ENCODE measurements around the gene COX17. TPM values are rescaled to one million over a fixed set of nuclear protein-coding genes. Genes with fewer than 3 reads are reported as not detected.

The COX17 gene
- total RNA-seq, 2 donors from 2014 or later, result 26.4 to 29.5 TPM

GRCh38 chr3:119665954-119666559 lies 11.1 kb downstream of the COX17 start:
- intact Hi-C loops (cut with DNase I), result no loop called here
- 75% methylated on average over 6 of the region's 6 CpGs for WGBS
- no peak overlapping the region for H3K27ac ChIP-seq

GRCh38 chr3:119664850-119665379 lies 12.3 kb downstream of the COX17 start:
- Histone ChIP-seq H3K27me3 (replicated peaks; ENCODE audit: insufficient read depth) (no peaks in the 10 kb centered on the region), H3K9me3 (no peaks in the 10 kb centered on the region), H3K36me3 (no peaks in the 10 kb centered on the region), H3K27ac (peak overlapping the region; percentile 26 to 38), H3K4me3 (no peak overlapping the region), H3K4me1 (replicated peaks) (no peaks in the 10 kb centered on the region)
- no peak for DNase-seq (ENCODE audit: low spot score)
- 88% methylated on average over 4 of the region's 4 CpGs for WGBS
- intact Hi-C loops (cut with DNase I), result loop anchor here (5.0 kb wide), 1 partner anchor 88 kb away; the partner anchor contains the start of gene ADPRH
- TF ChIP-seq CTCF (IDR thresholded peaks at IDR 0.05), result no peak
- TF ChIP-seq POLR2AphosphoS5 (IDR thresholded peaks at IDR 0.05), result no peak
- TF ChIP-seq POLR2A (IDR thresholded peaks at IDR 0.05), result no peak

More at GRCh38 chr3:119665954-119666559, 11.1 kb downstream of the COX17 start:
- no peaks in the 10 kb centered on the region for H3K36me3 ChIP-seq
- H3K4me3 ChIP-seq, result no peak overlapping the region
- H3K4me1 ChIP-seq (replicated peaks), result no peaks in the 10 kb centered on the region
- H3K27me3 ChIP-seq (replicated peaks; ENCODE audit: insufficient read depth), result no peaks in the 10 kb centered on the region
- no peaks in the 10 kb centered on the region for H3K9me3 ChIP-seq
- TF ChIP-seq CTCF (IDR thresholded peaks at IDR 0.05), result no peak
- no peak for TF ChIP-seq POLR2AphosphoS5 (IDR thresholded peaks at IDR 0.05)
- TF ChIP-seq POLR2A (IDR thresholded peaks at IDR 0.05), result no peak
- DNase-seq (ENCODE audit: low spot score), result no peak

GRCh38 chr3:119664370-119664769 lies 12.8 kb downstream of the COX17 start:
- Histone ChIP-seq H3K4me3 (no peak overlapping the region), H3K9me3 (no peaks in the 10 kb centered on the region), H3K27ac (peak overlapping the region; percentile 26 to 38), H3K36me3 (no peaks in the 10 kb centered on the region), H3K27me3 (replicated peaks; ENCODE audit: insufficient read depth) (no peaks in the 10 kb centered on the region), H3K4me1 (replicated peaks) (no peaks in the 10 kb centered on the region)
- TF ChIP-seq POLR2A (IDR thresholded peaks at IDR 0.05), result no peak
- intact Hi-C loops (cut with DNase I), result loop anchor here (5.0 kb wide), 1 partner anchor 87 kb away; the partner anchor contains the start of gene ADPRH
- no peak for DNase-seq (ENCODE audit: low spot score)
- 41% methylated on average over 4 of the region's 4 CpGs for WGBS

- Histone ChIP-seq H3K4me1 (replicated peaks) (no peaks in the 10 kb centered on the region), H3K27me3 (replicated peaks; ENCODE audit: insufficient read depth) (no peaks in the 10 kb centered on the region), H3K36me3 (no peaks in the 10 kb centered on the region), H3K9me3 (no peaks in the 10 kb centered on the region), H3K4me3 (no peak overlapping the region), H3K27ac (peak overlapping the region; percentile 26 to 38)
- WGBS, result 53% methylated on average over 2 of the region's 2 CpGs
- DNase-seq (ENCODE audit: low spot score), result no peak
- TF ChIP-seq POLR2AphosphoS5 (IDR thresholded peaks at IDR 0.05) (no peak), CTCF (IDR thresholded peaks at IDR 0.05) (no peak), POLR2A (IDR thresholded peaks at IDR 0.05) (no peak)
- intact Hi-C loops (cut with DNase I), result loop anchor here (5.0 kb wide), 1 partner anchor 87 kb away; the partner anchor contains the start of gene ADPRH
Observed at GRCh38 chr3:119663885-119664284, 13.3 kb downstream of the COX17 start.

GRCh38 chr3:119662604-119663373 lies 14.4 kb downstream of the COX17 start:
- intact Hi-C loops (cut with DNase I), result loop anchor here (5.0 kb wide), 1 partner anchor 85 kb away; the partner anchor contains the start of gene ADPRH
- H3K4me3 ChIP-seq, result no peak overlapping the region
- no peaks in the 10 kb centered on the region for H3K36me3 ChIP-seq
- H3K27ac ChIP-seq, result peak overlapping the region; percentile 31 to 41
- H3K4me1 ChIP-seq (replicated peaks), result no peaks in the 10 kb centered on the region
- no peaks in the 10 kb centered on the region for H3K9me3 ChIP-seq
- no peaks in the 10 kb centered on the region for H3K27me3 ChIP-seq (replicated peaks; ENCODE audit: insufficient read depth)
- no peak for TF ChIP-seq CTCF (IDR thresholded peaks at IDR 0.05)
- TF ChIP-seq POLR2AphosphoS5 (IDR thresholded peaks at IDR 0.05), result peak; percentile 37
- no peak for DNase-seq (ENCODE audit: low spot score)
- WGBS, result 17% methylated on average over 1 of the region's 1 CpG
